Measurements from ENCODE around the gene EPYC.
A peak's percentile ranks its signal among the peaks of the same experiment; 100 is the strongest.

Gene EPYC

DNA sequence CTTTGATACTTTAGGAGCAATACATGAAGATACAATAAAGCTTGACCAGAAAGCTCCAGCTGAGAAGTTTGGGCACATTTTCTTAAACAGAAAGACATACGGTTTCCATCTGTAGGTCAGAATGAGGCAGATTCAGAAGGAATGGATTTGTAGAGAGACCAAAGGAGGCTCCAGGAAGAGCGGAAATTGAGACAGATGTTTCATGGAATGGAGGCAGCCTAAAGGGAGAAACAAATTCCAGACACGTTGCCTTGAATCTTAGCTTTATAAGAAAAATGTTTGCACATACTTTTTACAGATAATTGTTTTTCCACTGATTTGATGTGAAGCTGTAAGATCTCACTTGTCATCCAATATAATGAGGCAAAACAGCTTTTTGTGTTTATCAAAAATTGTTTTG is 24.8 kb downstream of the EPYC start:
- H3K4me1 Mint-ChIP-seq, result peaks cover 9% of the 10 kb centered on the region
- H3K36me3 Mint-ChIP-seq (ENCODE audit: low read depth), result no peaks in the 10 kb centered on the region
- H3K27me3 Mint-ChIP-seq (ENCODE audit: low read depth, poor library complexity), result no peaks in the 10 kb centered on the region
- TF ChIP-seq, protein P1, sequence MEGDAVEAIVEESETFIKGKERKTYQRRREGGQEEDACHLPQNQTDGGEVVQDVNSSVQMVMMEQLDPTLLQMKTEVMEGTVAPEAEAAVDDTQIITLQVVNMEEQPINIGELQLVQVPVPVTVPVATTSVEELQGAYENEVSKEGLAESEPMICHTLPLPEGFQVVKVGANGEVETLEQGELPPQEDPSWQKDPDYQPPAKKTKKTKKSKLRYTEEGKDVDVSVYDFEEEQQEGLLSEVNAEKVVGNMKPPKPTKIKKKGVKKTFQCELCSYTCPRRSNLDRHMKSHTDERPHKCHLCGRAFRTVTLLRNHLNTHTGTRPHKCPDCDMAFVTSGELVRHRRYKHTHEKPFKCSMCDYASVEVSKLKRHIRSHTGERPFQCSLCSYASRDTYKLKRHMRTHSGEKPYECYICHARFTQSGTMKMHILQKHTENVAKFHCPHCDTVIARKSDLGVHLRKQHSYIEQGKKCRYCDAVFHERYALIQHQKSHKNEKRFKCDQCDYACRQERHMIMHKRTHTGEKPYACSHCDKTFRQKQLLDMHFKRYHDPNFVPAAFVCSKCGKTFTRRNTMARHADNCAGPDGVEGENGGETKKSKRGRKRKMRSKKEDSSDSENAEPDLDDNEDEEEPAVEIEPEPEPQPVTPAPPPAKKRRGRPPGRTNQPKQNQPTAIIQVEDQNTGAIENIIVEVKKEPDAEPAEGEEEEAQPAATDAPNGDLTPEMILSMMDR (IDR thresholded peaks at IDR 0.05), result no peak
- no peak overlapping the region for H3K4me3 Mint-ChIP-seq
- no peak overlapping the region for H3K27ac Mint-ChIP-seq
- DNase-seq, result no peak
- H3K9me3 Mint-ChIP-seq, result no peaks in the 10 kb centered on the region

DNA sequence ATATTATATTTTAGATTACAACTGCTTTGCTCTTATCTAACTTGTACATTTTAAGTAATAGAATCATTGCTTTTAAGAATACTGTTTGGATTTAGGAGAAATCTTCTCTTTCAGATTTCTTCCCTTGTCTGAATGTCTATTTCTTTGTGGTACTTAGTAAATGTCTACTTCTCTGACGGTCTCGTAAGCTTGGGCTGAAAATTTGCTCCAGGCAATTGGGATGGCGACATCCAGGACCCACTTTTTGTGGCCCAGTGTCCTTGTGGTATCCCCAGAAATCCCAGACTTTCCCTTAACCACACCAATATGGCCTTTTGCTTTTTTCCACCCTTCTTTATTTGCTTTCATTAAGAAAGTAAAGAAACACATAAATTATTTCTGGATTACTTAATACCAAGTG is 25.8 kb downstream of the EPYC start:
- TF ChIP-seq, protein P1 (IDR thresholded peaks at IDR 0.05), result no peak
- Mint-ChIP-seq H3K36me3 (ENCODE audit: low read depth) (no peaks in the 10 kb centered on the region), H3K9me3 (no peaks in the 10 kb centered on the region), H3K4me3 (no peak overlapping the region), H3K4me1 (peaks cover 8% of the 10 kb centered on the region), H3K27me3 (ENCODE audit: low read depth, poor library complexity) (no peaks in the 10 kb centered on the region), H3K27ac (no peak overlapping the region)
- no peak for DNase-seq

DNA sequence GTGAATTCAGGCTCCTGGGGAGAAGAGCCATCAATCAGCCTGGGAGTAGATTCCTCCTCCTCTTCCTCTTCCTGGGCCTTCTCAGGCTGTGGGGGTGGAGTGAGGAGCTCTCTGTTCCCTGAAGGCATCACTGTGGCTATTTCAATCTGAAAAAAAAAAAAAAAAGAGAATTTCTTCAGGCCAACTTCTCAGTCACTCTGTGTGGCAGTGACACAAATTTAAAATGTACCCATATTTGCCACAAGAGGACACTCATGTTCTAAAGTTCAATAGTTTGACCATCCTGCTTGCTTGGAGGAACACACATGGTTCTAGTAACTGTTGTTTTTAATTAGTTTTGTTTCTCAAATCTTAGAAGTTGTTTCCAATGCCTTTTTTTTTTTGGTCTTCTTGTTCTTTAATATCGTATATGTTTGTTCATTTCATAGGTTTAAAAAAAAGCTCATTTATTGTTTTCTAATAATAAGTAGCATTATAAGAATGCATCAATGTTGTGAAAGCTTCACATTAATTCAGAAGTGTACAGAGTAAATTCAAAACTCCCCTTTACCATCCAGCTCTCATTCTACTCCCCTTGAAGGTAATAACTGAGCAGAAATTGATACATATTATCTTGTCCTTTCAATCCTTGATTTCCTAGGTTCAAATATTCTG is 26.5 kb downstream of the EPYC start:
- no peaks in the 10 kb centered on the region for H3K36me3 Mint-ChIP-seq (ENCODE audit: low read depth)
- no peaks in the 10 kb centered on the region for H3K9me3 Mint-ChIP-seq
- H3K4me3 Mint-ChIP-seq, result no peak overlapping the region
- no peaks in the 10 kb centered on the region for H3K27me3 Mint-ChIP-seq (ENCODE audit: low read depth, poor library complexity)
- H3K4me1 Mint-ChIP-seq, result peaks cover 4% of the 10 kb centered on the region
- TF ChIP-seq, protein P1 (IDR thresholded peaks at IDR 0.05), result peak; percentile 64
- DNase-seq, result no peak
- no peak overlapping the region for H3K27ac Mint-ChIP-seq

DNA sequence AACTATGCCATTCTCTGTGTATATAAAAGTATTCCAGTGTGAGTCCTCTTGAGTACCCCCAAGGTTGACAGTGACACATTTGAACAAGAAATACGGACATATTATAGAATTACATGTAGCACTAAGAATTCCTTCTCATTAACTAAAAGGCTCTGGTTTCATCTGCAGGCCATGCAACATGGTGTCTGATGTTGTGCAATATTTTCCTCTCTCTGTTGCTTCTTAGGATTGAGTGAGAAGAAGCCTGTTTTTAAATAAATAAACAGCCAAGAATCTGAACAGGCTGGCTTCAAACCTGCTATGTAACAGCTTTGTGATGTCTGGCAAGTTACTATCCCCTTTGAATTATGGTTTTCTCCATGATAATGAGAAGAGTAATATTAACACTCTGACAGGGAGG is 27.5 kb downstream of the EPYC start:
- Mint-ChIP-seq H3K27me3 (ENCODE audit: low read depth, poor library complexity) (no peaks in the 10 kb centered on the region), H3K9me3 (no peaks in the 10 kb centered on the region), H3K4me3 (no peak overlapping the region), H3K4me1 (peaks cover 4% of the 10 kb centered on the region), H3K27ac (no peak overlapping the region), H3K36me3 (ENCODE audit: low read depth) (no peaks in the 10 kb centered on the region)
- no peak for DNase-seq
- TF ChIP-seq, protein P1 (IDR thresholded peaks at IDR 0.05), result no peak

DNA sequence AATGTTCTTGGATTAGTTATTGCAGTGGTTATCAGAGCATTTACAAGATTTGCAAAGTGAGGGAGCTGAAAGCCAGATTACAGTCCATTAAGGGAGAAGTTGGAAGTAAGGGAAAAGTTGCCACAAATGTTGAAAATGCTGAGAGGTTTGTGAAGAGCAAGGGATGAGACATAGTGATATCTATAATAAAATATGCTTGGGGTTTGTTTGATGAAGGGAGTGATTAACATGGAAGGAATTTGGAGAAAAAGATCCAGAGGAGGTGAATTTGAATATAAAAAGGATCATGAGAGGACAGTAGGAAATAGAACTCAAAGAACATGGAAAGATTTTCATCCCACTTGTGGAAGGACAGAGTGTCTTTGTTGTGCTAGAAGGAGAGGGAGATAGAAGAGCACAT is 30.5 kb downstream of the EPYC start:
- Mint-ChIP-seq H3K27me3 (ENCODE audit: low read depth, poor library complexity) (no peaks in the 10 kb centered on the region), H3K9me3 (no peaks in the 10 kb centered on the region), H3K4me1 (peaks cover 4% of the 10 kb centered on the region), H3K4me3 (no peak overlapping the region), H3K36me3 (ENCODE audit: low read depth) (no peaks in the 10 kb centered on the region), H3K27ac (no peak overlapping the region)
- DNase-seq, result no peak
- TF ChIP-seq, protein P1 (IDR thresholded peaks at IDR 0.05), result no peak

DNA sequence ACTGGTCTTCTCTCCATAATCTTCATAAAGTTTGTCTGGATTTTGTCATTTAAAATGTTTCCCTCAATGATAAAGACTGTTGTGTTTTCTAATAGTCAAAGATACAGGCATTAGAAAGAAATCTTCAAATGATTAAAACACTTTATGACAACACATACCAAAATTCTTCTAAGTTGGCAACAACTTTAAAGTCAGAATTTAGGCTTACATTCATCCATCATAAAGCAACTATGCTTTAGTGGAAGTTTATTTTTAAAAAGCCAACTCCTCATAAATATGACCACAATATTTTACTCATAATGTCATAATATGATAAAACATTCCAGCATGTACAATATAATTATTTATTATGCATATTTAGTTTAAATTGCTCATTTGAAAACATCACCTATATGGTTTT is 32.5 kb downstream of the EPYC start:
- Mint-ChIP-seq H3K4me1 (no peaks in the 10 kb centered on the region), H3K27ac (no peak overlapping the region), H3K9me3 (no peaks in the 10 kb centered on the region), H3K4me3 (no peak overlapping the region), H3K36me3 (ENCODE audit: low read depth) (no peaks in the 10 kb centered on the region), H3K27me3 (ENCODE audit: low read depth, poor library complexity) (no peaks in the 10 kb centered on the region)
- TF ChIP-seq, protein P1 (IDR thresholded peaks at IDR 0.05), result no peak
- DNase-seq, result no peak

All from nephron progenitor cell (in vitro differentiated cells).